ENCODE results near the gene CCT6A. TPM values are rescaled to one million over a fixed set of nuclear protein-coding genes. Genes with fewer than 3 reads are reported as not detected.

Gene CCT6A
- total RNA-seq, 1 experiment from 2014 or later, result 257 TPM

GRCh38 chr7:56033671-56034432 is 17.7 kb upstream of the CCT6A start:
- no peaks in the 10 kb centered on the region for H3K9me3 ChIP-seq (ENCODE audit: control insufficient read depth in 1 of 2, insufficient read depth in 1 of 2, low read depth in 1 of 2, low read length in 2 of 2)
- no peaks in the 10 kb centered on the region for H4K20me1 ChIP-seq (ENCODE audit: insufficient read depth)
- RAD21 ChIA-PET (ENCODE audit: low non-redundant PET in 1 of 2, low total read pairs in 2 of 2, uncharacterized antibody in 2 of 2, unreplicated experiment in 2 of 2), result interaction anchor here in 1 of 2 experiments (0.8 kb wide), 1 partner anchor 15 kb away, joined by 3 read pairs; no protein-coding TSS in a partner anchor
- no peaks in the 10 kb centered on the region for H3K79me2 ChIP-seq (ENCODE audit: insufficient read depth, low read length)
- H2AFZ ChIP-seq (ENCODE audit: low read depth, low read length, poor library complexity, severe bottlenecking), result peak overlapping the region; percentile 44
- no peaks in the 10 kb centered on the region for H3K9me2 ChIP-seq (ENCODE audit: insufficient read depth)
- POLR2A ChIA-PET, result interaction anchor here (0.6 to 3.0 kb wide), 5 partner anchors 15 to 72 kb away, joined by 3 to 23 read pairs (median 3); partner anchors contain the start of genes CCT6A and PSPH
- H3K4me3 ChIP-seq (replicated peaks in 1 of 2; ENCODE audit: low read depth in 1 of 2, low read length in 2 of 2), result peak overlapping the region; percentile 62 to 66
- H3K36me3 ChIP-seq (ENCODE audit: control insufficient read depth in 1 of 2, insufficient read depth in 2 of 2, low read length in 2 of 2), result peaks cover 2 to 4% of the 10 kb centered on the region in 2 experiments; a peak in 3 of 4 replicates
- H3K9ac ChIP-seq (ENCODE audit: low read length), result peak overlapping the region; percentile 54
- ATAC-seq (peak; percentile 94), DNase-seq (ENCODE audit: low read depth, low spot score) (peak; percentile 37)
- peak overlapping the region; percentile 82 for H3K27ac ChIP-seq (ENCODE audit: low read depth, low read length)
- no peaks in the 10 kb centered on the region for H3K27me3 ChIP-seq (ENCODE audit: insufficient read depth, low read length)
- no TSS peak for BruUV-seq (replicated peaks)
- TF ChIP-seq ATF3 (IDR thresholded peaks at IDR 0.05), result peak; percentile 58; the same call in 1 of the 2 replicates
- TF ChIP-seq POLR2AphosphoS5 (IDR thresholded peaks at IDR 0.05; ENCODE audit: low read depth, low read length), result peak; percentile 84
- TF ChIP-seq MAX (IDR thresholded peaks at IDR 0.05), result peak; percentile 42
- no peak for TF ChIP-seq ZBTB33 (IDR thresholded peaks at IDR 0.05; ENCODE audit: extremely low read depth, insufficient replicate concordance, low read length)
- 0 out of 2 replicates have a peak, but pooled peaks have one; percentile 48 for TF ChIP-seq SIN3A (IDR thresholded peaks at IDR 0.05; ENCODE audit: low read depth)
- TF ChIP-seq SRF (IDR thresholded peaks at IDR 0.05; ENCODE audit: low read depth), result no peak
- TF ChIP-seq CTCF (IDR thresholded peaks at IDR 0.05 in 2 of 3, conservative IDR thresholded peaks at IDR 0.05 in 1 of 3; ENCODE audit: borderline replicate concordance in 1 of 3, insufficient read depth in 1 of 3, low read depth in 2 of 3, low read length in 2 of 3), result peak in 2 of 3 experiments; percentile 38 to 40; a peak in 4 of 6 replicates
- TF ChIP-seq CEBPB (IDR thresholded peaks at IDR 0.05; ENCODE audit: low read depth), result peak; percentile 82
- no peak for TF ChIP-seq FOSL1 (IDR thresholded peaks at IDR 0.05; ENCODE audit: low read depth)
- H3K4me2 ChIP-seq (ENCODE audit: low read length), result peak overlapping the region; percentile 97
- CTCF ChIA-PET, result interaction anchor here (1.2 kb wide), 1 partner anchor 17 kb away, joined by 3 read pairs; the partner anchor contains the start of genes CCT6A and PSPH
- peaks cover 8 to 18% of the 10 kb centered on the region in 2 experiments; a peak in 2 of 4 replicates for H3K4me1 ChIP-seq (ENCODE audit: control insufficient read depth in 1 of 2, insufficient read depth in 2 of 2, low read length in 2 of 2)
- intact Hi-C loops (cut with micrococcal nuclease), result loop anchor here (2.0 to 5.0 kb wide), 2 partner anchors 15 to 38 kb away; no protein-coding TSS in a partner anchor

All from HCT116 (cell line).